Hepatocyte (in vitro differentiated cells): ENCODE results near the gene NUCKS1.

Experiments
- CTCF ChIP-seq: fragments of 200-600 bp; sonication (generic); IDR thresholded peaks from 2 replicates; pipeline ENCODE4 v1.5.1; 2016; ENCODE audit warnings: antibody characterized with exemption, mild to moderate bottlenecking; ENCODE audit not compliant: poor library complexity
- EZH2phosphoT487 ChIP-seq: fragments of 200-600 bp; sonication (generic); IDR thresholded peaks from one replicate; pipeline ENCODE4 v1.6.1; 2018; ENCODE audit warnings: antibody characterized with exemption, mild to moderate bottlenecking, low read depth, moderate library complexity; ENCODE audit not compliant: unreplicated experiment, severe bottlenecking

- TF ChIP-seq CTCF (no peak), EZH2phosphoT487 (no peak)
Measured at GRCh38 chr1:205735218-205735617, 14.8 kb downstream of the NUCKS1 start.
